ENCODE data around the gene DYNLT1. TPM values are rescaled to one million over a fixed set of nuclear protein-coding genes. Genes with fewer than 3 reads are reported as not detected.
"Not testable (repeated sequence)": the region's sequence is repeated elsewhere in the genome, so short reads cannot be mapped to it uniquely, and the experiment has no call there.

Gene DYNLT1
- total RNA-seq, 2 experiments from 2014 or later = 94.3 to 98.3 TPM

GRCh38 chr6:158636778-158637177, 7.8 kb downstream of the DYNLT1 start:
- Mint-ChIP-seq H3K4me3 (no peak overlapping the region), H3K4me1 (ENCODE audit: low read depth) (peaks cover 57% of the 10 kb centered on the region), H3K36me3 (ENCODE audit: low read depth) (peaks cover 48% of the 10 kb centered on the region), H3K27me3 (no peaks in the 10 kb centered on the region), H3K9me3 (no peaks in the 10 kb centered on the region), H3K27ac (peak overlapping the region; percentile 68)
- intact Hi-C loops (cut with micrococcal nuclease) = no loop called here
- TF ChIP-seq CTCF (IDR thresholded peaks at IDR 0.05) = no peak
- ChIA-PET POLR2A (interaction anchor here (0.7 to 9.9 kb wide), 4 partner anchors 15 to 102 kb away, joined by 3 to 112 read pairs (median 4); partner anchors contain the start of gene SYTL3), CTCF (interaction anchor here (1.2 to 8.5 kb wide), 2 partner anchors 23 to 54 kb away, joined by 3 to 67 read pairs; no protein-coding TSS in a partner anchor)
- no peak for DNase-seq
- no peak for ATAC-seq

GRCh38 chr6:158635427-158636073, 9.0 kb downstream of the DYNLT1 start:
- H3K36me3 Mint-ChIP-seq (ENCODE audit: low read depth) = peaks cover 49% of the 10 kb centered on the region
- CTCF ChIA-PET = interaction anchor here (0.7 to 0.8 kb wide), 2 partner anchors 27 to 55 kb away, joined by 3 read pairs; no protein-coding TSS in a partner anchor
- POLR2A ChIA-PET = interaction anchor here (0.8 to 1.1 kb wide), 2 partner anchors 9 to 10 kb away, joined by 3 to 4 read pairs; partner anchors contain the start of gene DYNLT1

GRCh38 chr6:158634695-158635426, 9.7 kb downstream of the DYNLT1 start:
- TF ChIP-seq CTCF (IDR thresholded peaks at IDR 0.05) = no peak
- DNase-seq = no peak
- no peaks in the 10 kb centered on the region for H3K9me3 Mint-ChIP-seq
- no peak for ATAC-seq
- ChIA-PET POLR2A (interaction anchor here (0.5 to 2.2 kb wide), 5 partner anchors 9 to 82 kb away, joined by 3 to 14 read pairs (median 3); partner anchors contain the start of gene DYNLT1), CTCF (interaction anchor here (0.6 to 0.7 kb wide), 2 partner anchors 28 to 459 kb away, joined by 3 read pairs; no protein-coding TSS in a partner anchor)
- H3K4me3 Mint-ChIP-seq = no peak overlapping the region
- peaks cover 44% of the 10 kb centered on the region for H3K36me3 Mint-ChIP-seq (ENCODE audit: low read depth)
- H3K27me3 Mint-ChIP-seq = no peaks in the 10 kb centered on the region
- intact Hi-C loops (cut with micrococcal nuclease) = no loop called here
- H3K27ac Mint-ChIP-seq = peak overlapping the region; percentile 74
- peaks cover 58% of the 10 kb centered on the region for H3K4me1 Mint-ChIP-seq (ENCODE audit: low read depth)

More at GRCh38 chr6:158635427-158636073, 9.0 kb downstream of the DYNLT1 start:
- no peak for ATAC-seq
- intact Hi-C loops (cut with micrococcal nuclease) = no loop called here
- no peak for TF ChIP-seq CTCF (IDR thresholded peaks at IDR 0.05)
- H3K9me3 Mint-ChIP-seq = no peaks in the 10 kb centered on the region
- no peak overlapping the region for H3K4me3 Mint-ChIP-seq
- H3K4me1 Mint-ChIP-seq (ENCODE audit: low read depth) = peaks cover 58% of the 10 kb centered on the region
- H3K27me3 Mint-ChIP-seq = no peaks in the 10 kb centered on the region
- H3K27ac Mint-ChIP-seq = peak overlapping the region; percentile 74
- DNase-seq = no peak

GRCh38 chr6:158633127-158633526, 11.4 kb downstream of the DYNLT1 start:
- ChIA-PET POLR2A (interaction anchor here (1.4 to 2.2 kb wide), 2 partner anchors 11 to 16 kb away, joined by 11 to 14 read pairs; partner anchors contain the start of genes DYNLT1 and SYTL3), CTCF (interaction anchor here (1.0 kb wide), 1 partner anchor 58 kb away, joined by 6 read pairs; no protein-coding TSS in a partner anchor)
- intact Hi-C loops (cut with micrococcal nuclease) = no loop called here
- peaks cover 54% of the 10 kb centered on the region for H3K4me1 Mint-ChIP-seq (ENCODE audit: low read depth)
- no peaks in the 10 kb centered on the region for H3K27me3 Mint-ChIP-seq
- H3K36me3 Mint-ChIP-seq (ENCODE audit: low read depth) = peaks cover 50% of the 10 kb centered on the region
- no peak for TF ChIP-seq CTCF (IDR thresholded peaks at IDR 0.05)
- H3K9me3 Mint-ChIP-seq = no peaks in the 10 kb centered on the region
- peak overlapping the region; percentile 77 for H3K27ac Mint-ChIP-seq
- ATAC-seq (no peak), DNase-seq (no peak)
- H3K4me3 Mint-ChIP-seq = no peak overlapping the region

- ChIA-PET CTCF (interaction anchor here (1.0 kb wide), 1 partner anchor 59 kb away, joined by 6 read pairs; no protein-coding TSS in a partner anchor), POLR2A (interaction anchor here (1.4 to 2.2 kb wide), 2 partner anchors 12 to 16 kb away, joined by 11 to 14 read pairs; partner anchors contain the start of genes DYNLT1 and SYTL3)
- intact Hi-C loops (cut with micrococcal nuclease); H3K27me3 Mint-ChIP-seq; DNase-seq; H3K4me3 Mint-ChIP-seq; ATAC-seq; H3K9me3 Mint-ChIP-seq: not testable (repeated sequence)
- H3K36me3 Mint-ChIP-seq (ENCODE audit: low read depth) = peaks cover 53% of the 10 kb centered on the region
- H3K27ac Mint-ChIP-seq = peak overlapping the region; percentile 77
- H3K4me1 Mint-ChIP-seq (ENCODE audit: low read depth) = peaks cover 56% of the 10 kb centered on the region
Observed at GRCh38 chr6:158632538-158633119, 11.9 kb downstream of the DYNLT1 start.
